Karpas-422 (cell line): Measurements from ENCODE around the gene OGFRL1. TPM values are rescaled to one million over a fixed set of nuclear protein-coding genes. Genes with fewer than 3 reads are reported as not detected.

Experiments used
- DNase-seq: peaks from one replicate; pipeline ENCODE4 v3.0.0-alpha.2; 2015
- H2AFZ ChIP-seq: fragments of 200-600 bp; sonication (generic); 2 replicates; pipeline ENCODE4 v1.6.1; 2014; ENCODE audit warnings: antibody characterized with exemption, low read length, mixed read lengths
- H3K27ac ChIP-seq: fragments of 200-600 bp; sonication (generic); 2 replicates; pipeline ENCODE4 v1.5.1; 2014; ENCODE audit warnings: mild to moderate bottlenecking, low read length, moderate library complexity
- H3K27me3 ChIP-seq: fragments of 200-600 bp; sonication (generic); 2 replicates; pipeline ENCODE4 v1.6.1; 2014; ENCODE audit warnings: low read length, mixed read lengths
- H3K36me3 ChIP-seq: fragments of 200-600 bp; sonication (generic); 2 replicates; pipeline ENCODE4 v1.6.1; 2014; ENCODE audit warnings: low read length, mixed read lengths; ENCODE audit not compliant: insufficient read depth
- H3K4me1 ChIP-seq: fragments of 200-600 bp; sonication (generic); 2 replicates; pipeline ENCODE4 v1.6.1; 2014; ENCODE audit warnings: mild to moderate bottlenecking, low read length, mixed read lengths
- H3K4me2 ChIP-seq: fragments of 200-600 bp; sonication (generic); 2 replicates; pipeline ENCODE4 v1.6.1; 2014; ENCODE audit warnings: low read length, low read depth, mild to moderate bottlenecking; ENCODE audit not compliant: poor library complexity, severe bottlenecking
- H3K4me3 ChIP-seq: fragments of 200-600 bp; sonication (generic); 2 replicates; pipeline ENCODE4 v1.5.1; 2014; ENCODE audit warnings: mild to moderate bottlenecking, antibody characterized with exemption, low read length, mixed read lengths
- H3K79me2 ChIP-seq: fragments of 200-600 bp; sonication (generic); 2 replicates; pipeline ENCODE4 v1.6.1; 2014; ENCODE audit warnings: mild to moderate bottlenecking, low read length, mixed read lengths
- H3K9ac ChIP-seq: fragments of 200-600 bp; sonication (generic); 2 replicates; pipeline ENCODE4 v1.6.0; 2014; ENCODE audit warnings: low read length
- H3K9me2 ChIP-seq: fragments of 200-600 bp; sonication (generic), shearing (Covaris generic); replicated peaks from 2 replicates; pipeline ENCODE4 v1.6.0; 2014; ENCODE audit warnings: mild to moderate bottlenecking, low read length, moderate library complexity; ENCODE audit not compliant: insufficient read depth
- H3K9me3 ChIP-seq: fragments of 300-700, 200-600 bp; sonication (generic); 2 replicates; pipeline ENCODE4 v1.6.1; 2014; ENCODE audit warnings: low read length, mixed read lengths
- H4K20me1 ChIP-seq: fragments of 200-600 bp; sonication (generic); 2 replicates; pipeline ENCODE4 v1.6.1; 2014; ENCODE audit warnings: mild to moderate bottlenecking, antibody characterized with exemption, low read length, low read depth; ENCODE audit not compliant: insufficient read depth
- total RNA-seq: library from RNA; depleted of rRNA; stranded (reverse); fragments of >200 nt; shearing (Covaris generic); gene quantifications from 2 replicates; pipeline ENCODE4 v1.2.3, GENCODE V29; 2014; ENCODE audit warnings: low replicate concordance

The OGFRL1 gene
- total RNA-seq, 1 experiment from 2014 or later: 59.9 TPM

DNA sequence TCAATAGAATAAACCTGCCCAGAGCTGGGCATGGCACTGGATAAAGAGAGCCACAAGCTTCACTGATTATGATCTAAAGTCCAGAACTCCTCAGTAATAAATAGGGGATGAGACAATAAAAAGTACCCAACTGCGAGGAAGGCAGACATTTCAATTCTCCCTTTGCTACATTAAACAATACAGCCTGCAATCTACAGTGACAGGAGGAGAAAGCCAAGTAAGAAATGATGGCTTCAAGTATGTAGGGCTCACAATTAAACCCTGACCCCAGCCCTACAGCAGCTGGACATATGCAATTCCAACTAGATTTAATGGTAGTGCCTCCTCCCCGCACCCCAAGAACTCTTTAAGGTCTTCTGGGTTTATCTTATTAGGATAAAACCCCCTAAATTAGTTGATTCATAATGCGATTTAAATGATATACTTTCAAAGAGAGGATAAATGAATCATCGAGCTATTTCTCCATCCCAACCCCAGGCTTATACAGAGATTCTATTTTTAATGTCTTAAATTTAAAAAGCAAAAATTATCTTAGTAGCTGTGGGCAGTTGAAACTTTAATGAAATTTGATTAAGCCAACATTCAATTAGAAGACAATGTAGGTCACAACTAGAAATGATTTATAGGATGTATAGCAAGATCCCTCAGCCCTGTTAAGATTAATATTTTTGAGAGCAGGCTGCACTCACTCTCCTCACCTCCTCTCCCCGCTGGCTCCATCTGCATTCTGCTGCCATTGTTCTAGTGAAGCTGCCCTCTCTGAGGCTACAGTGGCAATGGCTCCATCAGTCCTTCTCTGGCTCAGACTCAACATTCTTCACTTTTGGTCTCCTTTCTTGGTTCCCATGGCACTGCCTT, 57.1 kb downstream of the OGFRL1 start:
- Histone ChIP-seq H3K4me1 (no peaks in the 10 kb centered on the region), H3K4me2 (no peak overlapping the region), H3K79me2 (no peaks in the 10 kb centered on the region), H3K27me3 (no peaks in the 10 kb centered on the region), H3K9ac (no peak overlapping the region), H3K9me2 (no peaks in the 10 kb centered on the region), H4K20me1 (no peaks in the 10 kb centered on the region), H3K27ac (no peak overlapping the region), H3K4me3 (no peak overlapping the region), H2AFZ (no peak overlapping the region), H3K36me3 (no peaks in the 10 kb centered on the region), H3K9me3 (no peaks in the 10 kb centered on the region)
- no peak for DNase-seq

GRCh38 chr6:71346334-71346694, 57.7 kb downstream of the OGFRL1 start:
- H3K9ac ChIP-seq: no peak overlapping the region
- H3K9me3 ChIP-seq: no peaks in the 10 kb centered on the region
- H3K27me3 ChIP-seq: no peaks in the 10 kb centered on the region
- no peak overlapping the region for H2AFZ ChIP-seq
- DNase-seq: no peak
- no peaks in the 10 kb centered on the region for H3K4me1 ChIP-seq
- no peaks in the 10 kb centered on the region for H4K20me1 ChIP-seq
- H3K36me3 ChIP-seq: no peaks in the 10 kb centered on the region
- H3K4me3 ChIP-seq: no peak overlapping the region
- H3K4me2 ChIP-seq: no peak overlapping the region
- H3K79me2 ChIP-seq: no peaks in the 10 kb centered on the region
- H3K27ac ChIP-seq: no peak overlapping the region
- no peaks in the 10 kb centered on the region for H3K9me2 ChIP-seq

GRCh38 chr6:71347119-71347518, 58.5 kb downstream of the OGFRL1 start:
- Histone ChIP-seq H2AFZ (no peak overlapping the region), H3K9me3 (no peaks in the 10 kb centered on the region), H3K4me1 (no peaks in the 10 kb centered on the region), H3K4me3 (no peak overlapping the region), H3K36me3 (no peaks in the 10 kb centered on the region), H3K79me2 (no peaks in the 10 kb centered on the region), H3K9ac (no peak overlapping the region), H3K4me2 (no peak overlapping the region), H3K27me3 (no peaks in the 10 kb centered on the region), H4K20me1 (no peaks in the 10 kb centered on the region), H3K27ac (no peak overlapping the region), H3K9me2 (no peaks in the 10 kb centered on the region)
- no peak for DNase-seq

DNA sequence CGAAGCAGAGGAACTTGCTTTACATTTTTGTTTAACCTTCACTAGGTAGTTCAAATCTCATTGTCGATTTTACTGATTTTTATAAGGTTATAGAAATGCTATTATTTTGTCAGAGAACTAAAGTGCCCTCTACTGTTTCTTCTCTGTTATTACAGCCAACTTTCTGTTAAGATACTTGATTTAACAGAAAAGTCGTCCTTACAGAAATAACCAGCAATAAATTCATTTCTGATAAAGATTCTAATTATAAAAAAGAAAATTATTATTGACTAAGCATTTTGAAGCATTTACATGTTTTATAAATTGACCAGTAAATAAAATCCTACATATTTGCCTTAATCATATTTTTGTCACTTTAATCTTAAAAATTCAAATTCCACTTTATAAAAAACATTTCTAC, 60.8 kb downstream of the OGFRL1 start:
- Histone ChIP-seq H3K79me2 (no peaks in the 10 kb centered on the region), H3K4me1 (no peaks in the 10 kb centered on the region), H3K36me3 (no peaks in the 10 kb centered on the region), H3K27ac (no peak overlapping the region), H3K9ac (no peak overlapping the region), H3K4me3 (no peak overlapping the region), H3K9me2 (no peaks in the 10 kb centered on the region), H3K9me3 (no peaks in the 10 kb centered on the region), H3K27me3 (no peaks in the 10 kb centered on the region), H4K20me1 (no peaks in the 10 kb centered on the region), H3K4me2 (no peak overlapping the region), H2AFZ (no peak overlapping the region)
- DNase-seq: peak; percentile 78

- H3K27me3 ChIP-seq: no peaks in the 10 kb centered on the region
- no peak overlapping the region for H3K27ac ChIP-seq
- H3K4me3 ChIP-seq: no peak overlapping the region
- DNase-seq: no peak
- no peak overlapping the region for H3K4me2 ChIP-seq
- no peak overlapping the region for H3K9ac ChIP-seq
- H2AFZ ChIP-seq: no peak overlapping the region
- no peaks in the 10 kb centered on the region for H3K36me3 ChIP-seq
- no peaks in the 10 kb centered on the region for H3K79me2 ChIP-seq
- no peaks in the 10 kb centered on the region for H3K9me2 ChIP-seq
- H4K20me1 ChIP-seq: no peaks in the 10 kb centered on the region
- H3K9me3 ChIP-seq: no peaks in the 10 kb centered on the region
- H3K4me1 ChIP-seq: no peaks in the 10 kb centered on the region
Measured at GRCh38 chr6:71349976-71350615, 61.5 kb downstream of the OGFRL1 start.

DNA sequence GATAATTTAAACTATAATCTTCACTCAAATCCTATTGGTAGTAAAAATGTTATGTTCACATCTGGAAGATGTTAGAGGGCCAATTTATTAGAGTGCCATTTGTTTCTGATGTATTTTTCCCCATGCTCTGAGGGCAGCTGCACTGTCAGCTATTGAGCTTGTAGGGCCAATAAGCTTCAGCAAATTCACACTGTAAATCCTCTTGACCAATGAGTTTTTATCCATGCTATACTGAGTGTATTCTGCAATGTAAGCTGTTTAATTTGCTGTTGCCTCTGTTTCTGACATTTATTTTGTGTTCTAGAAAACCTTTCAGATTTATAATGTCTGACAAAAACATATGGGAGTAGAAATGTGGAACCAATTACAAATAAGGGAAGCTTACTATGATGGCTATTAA, 62.6 kb downstream of the OGFRL1 start:
- Histone ChIP-seq H3K4me1 (no peaks in the 10 kb centered on the region), H3K27ac (no peak overlapping the region)

More for the DNA sequence above, 62.6 kb downstream of the OGFRL1 start:
- Histone ChIP-seq H3K4me3 (no peak overlapping the region), H3K79me2 (no peaks in the 10 kb centered on the region), H3K4me2 (no peak overlapping the region), H3K9me2 (no peaks in the 10 kb centered on the region), H3K36me3 (no peaks in the 10 kb centered on the region), H3K9ac (no peak overlapping the region), H4K20me1 (no peaks in the 10 kb centered on the region), H3K27me3 (no peaks in the 10 kb centered on the region), H3K9me3 (no peaks in the 10 kb centered on the region), H2AFZ (no peak overlapping the region)
- no peak for DNase-seq
